Measurements from ENCODE around the gene EIF2AK2. TPM values are rescaled to one million over a fixed set of nuclear protein-coding genes. Genes with fewer than 3 reads are reported as not detected.
A peak's percentile ranks its signal among the peaks of the same experiment; 100 is the strongest.

Gene EIF2AK2
- total and polyA plus RNA-seq, 7 donors, result 4.8 to 38.5 (median 26.9) TPM

DNA sequence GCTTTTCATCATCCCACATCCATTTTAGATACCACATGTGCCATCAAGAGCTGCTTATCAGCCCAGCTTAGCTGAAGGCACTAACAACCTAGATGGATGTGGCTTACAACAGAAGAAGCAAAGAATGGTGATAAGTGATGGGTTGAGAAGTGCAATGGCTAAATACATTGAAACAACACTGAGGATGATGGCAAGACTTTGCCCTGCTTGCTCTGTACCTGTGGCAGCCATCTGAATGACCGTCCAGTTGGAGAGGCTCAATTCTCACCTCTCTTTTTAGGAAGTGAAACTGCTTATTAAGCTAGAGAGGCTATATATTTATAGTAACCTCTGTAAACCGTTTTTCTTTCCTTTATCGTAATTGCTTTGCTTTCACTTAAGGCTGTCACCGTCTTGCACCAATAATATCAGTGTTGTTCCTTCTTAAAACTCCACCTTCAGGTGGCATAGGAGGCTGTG lies 66.7 kb downstream of the EIF2AK2 start:
- peaks cover 0 to 10% (median 4%) of the 10 kb centered on the region in 4 donors for H3K4me1 ChIP-seq
- H3K9me3 ChIP-seq, result no peaks in the 10 kb centered on the region
- intact Hi-C loops (cut with DNase I), result no loop called here
- 61 to 89% methylated on average over 4 of the region's 4 CpGs for WGBS, 2 donors
- DNase-seq, result no peak
- no peak overlapping the region for H3K27ac ChIP-seq
- TF ChIP-seq POLR2A (IDR thresholded peaks at IDR 0.05) (no peak), EP300 (IDR thresholded peaks at IDR 0.05) (no peak)
- H3K36me3 ChIP-seq, result peaks cover 9 to 72% (median 25%) of the 10 kb centered on the region in 4 donors
- H3K27me3 ChIP-seq, result no peaks in the 10 kb centered on the region
- no peak overlapping the region for H3K4me3 ChIP-seq

DNA sequence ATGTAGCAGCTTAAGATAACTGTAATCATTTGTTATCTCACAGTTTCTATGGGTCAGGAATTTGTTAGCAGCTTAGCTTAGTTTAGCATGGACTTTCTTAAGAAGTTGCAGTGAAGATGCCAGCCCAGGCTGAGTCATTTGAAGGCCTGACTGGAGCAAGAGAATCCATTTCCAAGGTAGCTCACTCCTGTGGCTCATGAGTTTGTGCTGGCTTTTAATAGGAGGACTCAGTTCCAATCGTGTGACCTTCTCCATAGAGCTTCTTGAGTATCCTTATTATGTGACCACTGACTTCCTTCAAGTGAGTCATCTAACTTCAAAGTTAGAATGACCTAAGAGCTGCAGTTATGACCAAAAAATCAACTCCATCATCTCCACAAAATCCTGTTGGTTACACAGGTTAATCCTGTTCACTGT lies 71.0 kb downstream of the EIF2AK2 start:
- H3K9me3 ChIP-seq, result no peaks in the 10 kb centered on the region
- no peak for DNase-seq
- H3K4me1 ChIP-seq, result peaks cover 0 to 25% (median 20%) of the 10 kb centered on the region in 4 donors
- no peak overlapping the region for H3K27ac ChIP-seq
- H3K27me3 ChIP-seq, result no peaks in the 10 kb centered on the region
- peaks cover 4 to 36% (median 10%) of the 10 kb centered on the region in 4 donors for H3K36me3 ChIP-seq
- intact Hi-C loops (cut with DNase I), result loop anchor here (10.0 kb wide), 1 partner anchor 149 kb away; the partner anchor contains the start of genes CEBPZ and NDUFAF7
- TF ChIP-seq EP300 (IDR thresholded peaks at IDR 0.05) (no peak), POLR2A (IDR thresholded peaks at IDR 0.05) (no peak), CTCF (IDR thresholded peaks at IDR 0.05) (no peak), POLR2AphosphoS5 (IDR thresholded peaks at IDR 0.05) (no peak)
- 79 to 80% methylated on average over 1 of the region's 1 CpG for whole genome bisulfite sequencing, 2 donors
- H3K4me3 ChIP-seq, result no peak overlapping the region

DNA sequence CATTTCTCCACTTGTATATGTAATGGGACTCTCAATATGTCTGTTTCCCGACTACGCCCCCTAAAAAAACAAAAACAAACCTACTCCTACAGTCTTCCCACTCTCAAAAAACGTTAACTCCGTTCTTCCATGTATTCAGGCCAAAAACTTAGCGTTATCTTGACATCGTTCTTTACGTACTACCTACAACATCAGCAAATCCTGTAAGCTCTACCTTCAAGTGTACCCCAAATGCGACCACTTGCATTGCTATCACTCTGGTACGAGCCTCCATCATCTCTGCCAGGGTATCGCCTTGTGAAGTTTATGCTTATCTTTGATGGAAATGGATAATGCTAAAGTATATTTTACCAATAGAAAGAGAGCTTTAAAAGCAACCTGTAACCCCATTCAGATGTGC lies 72.0 kb downstream of the EIF2AK2 start:
- DNase-seq, result no peak
- H3K27ac ChIP-seq, result peak overlapping the region; percentile 80 to 83 (median 82)
- peaks cover 2 to 29% (median 8%) of the 10 kb centered on the region in 4 donors for H3K36me3 ChIP-seq
- H3K9me3 ChIP-seq, result no peaks in the 10 kb centered on the region
- intact Hi-C loops (cut with DNase I), result loop anchor here (10.0 kb wide), 1 partner anchor 150 kb away; the partner anchor contains the start of genes CEBPZ and NDUFAF7
- 1 to 3% methylated on average over 10 of the region's 10 CpGs for WGBS, 2 donors
- H3K27me3 ChIP-seq, result no peaks in the 10 kb centered on the region
- TF ChIP-seq POLR2AphosphoS5 (IDR thresholded peaks at IDR 0.05), result no peak
- TF ChIP-seq POLR2A (IDR thresholded peaks at IDR 0.05), result no peak
- no peak for TF ChIP-seq CTCF (IDR thresholded peaks at IDR 0.05)
- TF ChIP-seq EP300 (IDR thresholded peaks at IDR 0.05), result no peak
- peak overlapping the region; percentile 68 to 92 (median 84) for H3K4me3 ChIP-seq
- peaks cover 0 to 25% (median 20%) of the 10 kb centered on the region in 4 donors for H3K4me1 ChIP-seq

DNA sequence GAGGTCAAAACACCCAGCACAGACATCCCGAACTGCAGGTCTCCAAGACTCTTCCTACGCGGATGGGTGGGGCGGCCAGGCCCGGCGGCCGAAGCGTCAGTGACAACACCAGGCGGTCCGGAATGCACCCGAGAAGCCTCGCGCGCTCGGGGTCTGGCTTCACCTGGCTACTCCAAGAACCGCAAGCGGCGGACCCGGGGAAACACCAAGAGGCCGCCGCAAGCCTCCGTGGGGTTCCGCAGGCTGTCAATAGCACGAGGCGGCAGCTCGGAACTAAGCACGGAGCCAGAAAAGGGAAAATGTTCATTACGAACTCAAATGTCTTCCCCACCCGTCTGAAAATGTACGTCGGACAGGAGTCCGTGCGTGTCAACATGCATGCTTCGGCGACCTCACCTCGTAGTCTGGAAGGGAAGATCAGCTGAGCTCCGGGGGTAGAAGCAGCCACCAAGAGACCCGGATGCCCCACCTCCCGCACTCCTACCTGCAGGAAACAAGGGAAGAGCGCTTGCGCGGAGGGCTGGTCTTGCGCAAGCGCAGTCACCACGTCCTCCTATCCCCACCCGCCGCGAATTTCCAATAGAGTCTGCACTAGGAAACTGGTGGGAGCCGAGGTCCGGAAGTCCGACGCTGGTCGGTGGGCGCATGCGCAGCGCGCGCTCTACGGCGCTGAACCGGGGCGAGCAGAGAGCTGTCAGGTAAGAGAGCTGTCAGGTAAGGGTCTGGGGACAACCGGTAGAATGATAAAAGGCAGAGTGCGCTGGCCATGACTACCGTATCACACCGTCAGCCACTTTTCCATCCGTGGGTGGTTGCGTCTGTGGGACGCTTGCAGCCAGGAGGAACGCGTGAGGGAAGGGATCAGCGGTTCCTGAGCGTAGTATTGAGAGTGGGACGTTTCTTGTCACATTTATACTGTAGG lies 72.6 kb downstream of the EIF2AK2 start, which contains the start of the genes GPATCH11 and HEATR5B:
TSS of gene GPATCH11 (plus strand) at position 646 of the 922 bp plus-strand sequence. CDS start 3,864 bp downstream, outside the sequence.
TSS of gene HEATR5B (minus strand) at position 500 of the 922 bp plus-strand sequence. CDS start 958 bp downstream, outside the sequence.
- no peaks in the 10 kb centered on the region for H3K9me3 ChIP-seq
- DNase-seq, result peak; percentile 97
- peak in 1 of 2 donors; percentile 52 for TF ChIP-seq POLR2A (IDR thresholded peaks at IDR 0.05)
- TF ChIP-seq EP300 (IDR thresholded peaks at IDR 0.05), result no peak
- TF ChIP-seq POLR2AphosphoS5 (IDR thresholded peaks at IDR 0.05), result peak; percentile 45 to 86 (median 78)
- no peak for TF ChIP-seq CTCF (IDR thresholded peaks at IDR 0.05)
- WGBS, 2 donors, result 0% methylated on average over 74 of the region's 74 CpGs
- peaks cover 0 to 27% (median 5%) of the 10 kb centered on the region in 4 donors for H3K36me3 ChIP-seq
- peak within 1 kb of the TSS; percentile 80 to 83 (median 82) for H3K27ac ChIP-seq
- intact Hi-C loops (cut with DNase I), result loop anchor here (10.0 kb wide), 1 partner anchor 151 kb away; the partner anchor contains the start of genes CEBPZ and NDUFAF7
- peaks cover 0 to 25% (median 20%) of the 10 kb centered on the region in 4 donors for H3K4me1 ChIP-seq
- H3K4me3 ChIP-seq, result peak within 1 kb of the TSS; percentile 68 to 92 (median 84)
- H3K27me3 ChIP-seq, result no peaks in the 10 kb centered on the region
